ENCODE data around the gene MACROD2.
"Not testable (repeated sequence)": the region's sequence is repeated elsewhere in the genome, so short reads cannot be mapped to it uniquely, and the experiment has no call there.

Gene MACROD2

GRCh38 chr20:15977026-15977425 is 1981.7 kb downstream of the MACROD2 start:
- DNase-seq = no peak

DNA sequence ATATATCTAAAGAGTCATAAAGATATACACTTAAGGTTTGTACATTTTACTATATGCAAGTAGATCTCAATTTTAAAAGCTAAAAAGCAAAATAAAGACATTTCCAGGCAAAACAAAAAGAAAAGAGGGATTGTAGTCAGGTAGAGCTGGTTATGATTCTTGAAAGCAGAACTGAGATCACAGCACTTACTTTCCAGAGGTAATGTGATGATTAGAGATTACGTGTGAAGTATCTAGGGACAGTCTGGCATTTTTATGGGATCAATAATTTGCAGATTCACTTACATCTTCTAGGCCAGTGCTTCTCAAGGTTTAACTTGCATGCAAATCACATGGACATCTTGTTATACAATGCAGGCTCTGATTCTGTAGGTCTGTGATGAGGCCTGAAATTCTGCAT is 1982.4 kb downstream of the MACROD2 start:
- DNase-seq = no peak

DNA sequence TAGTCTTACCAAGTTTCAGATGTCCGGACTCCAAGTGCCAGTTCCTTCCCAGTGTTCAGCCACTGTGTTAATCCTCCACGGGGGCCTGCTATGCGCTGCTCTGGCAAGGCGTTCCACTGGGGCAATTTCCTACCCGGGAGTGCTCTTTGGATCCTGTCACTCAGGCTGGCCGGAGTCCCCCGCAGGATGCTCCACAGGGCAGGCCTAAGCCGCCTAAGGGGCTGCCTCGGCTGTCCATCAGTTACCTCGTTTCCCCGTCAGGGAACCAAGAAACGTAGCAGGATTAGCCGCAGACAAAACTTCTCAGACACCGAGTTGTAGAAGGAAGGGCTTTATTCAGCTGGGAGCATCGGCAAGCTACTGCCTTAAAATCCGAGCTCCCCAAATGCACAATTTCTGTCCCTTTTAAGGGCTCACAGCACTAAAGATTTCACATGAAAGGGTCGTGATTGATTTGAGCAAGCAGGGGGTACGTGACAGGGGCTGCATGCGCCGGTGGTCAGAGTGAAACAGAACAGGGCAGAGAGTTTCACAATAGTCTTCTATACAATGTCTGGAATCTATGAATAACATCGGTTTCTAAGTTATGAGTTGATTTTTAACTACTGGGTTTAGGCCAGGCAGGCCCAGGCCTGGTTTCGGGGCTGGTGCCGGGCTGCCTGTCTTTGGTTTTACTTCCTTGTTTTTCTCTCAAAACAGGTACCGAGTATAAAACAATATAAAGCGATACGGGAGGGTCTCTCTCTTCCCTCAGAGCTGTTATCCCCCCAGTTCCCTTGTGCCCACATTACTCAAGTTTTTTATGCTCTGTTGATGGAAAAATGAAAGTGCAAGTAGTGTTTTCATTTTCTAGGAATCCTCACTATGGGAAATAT is 1990.4 kb downstream of the MACROD2 start:
- DNase-seq = not testable (repeated sequence)

GRCh38 chr20:15986690-15987089 is 1991.4 kb downstream of the MACROD2 start:
- DNase-seq = no peak

GRCh38 chr20:15991279-15991678 is 1996.0 kb downstream of the MACROD2 start:
- DNase-seq = no peak

GRCh38 chr20:15992564-15992963 is 1997.2 kb downstream of the MACROD2 start:
- DNase-seq = no peak

- no peak for DNase-seq
Measured at GRCh38 chr20:16000112-16000511, 2004.8 kb downstream of the MACROD2 start.

GRCh38 chr20:16001286-16001685 is 2006.0 kb downstream of the MACROD2 start:
- no peak for DNase-seq

- DNase-seq = no peak
Measured at GRCh38 chr20:16003310-16003709, 2008.0 kb downstream of the MACROD2 start.

DNA sequence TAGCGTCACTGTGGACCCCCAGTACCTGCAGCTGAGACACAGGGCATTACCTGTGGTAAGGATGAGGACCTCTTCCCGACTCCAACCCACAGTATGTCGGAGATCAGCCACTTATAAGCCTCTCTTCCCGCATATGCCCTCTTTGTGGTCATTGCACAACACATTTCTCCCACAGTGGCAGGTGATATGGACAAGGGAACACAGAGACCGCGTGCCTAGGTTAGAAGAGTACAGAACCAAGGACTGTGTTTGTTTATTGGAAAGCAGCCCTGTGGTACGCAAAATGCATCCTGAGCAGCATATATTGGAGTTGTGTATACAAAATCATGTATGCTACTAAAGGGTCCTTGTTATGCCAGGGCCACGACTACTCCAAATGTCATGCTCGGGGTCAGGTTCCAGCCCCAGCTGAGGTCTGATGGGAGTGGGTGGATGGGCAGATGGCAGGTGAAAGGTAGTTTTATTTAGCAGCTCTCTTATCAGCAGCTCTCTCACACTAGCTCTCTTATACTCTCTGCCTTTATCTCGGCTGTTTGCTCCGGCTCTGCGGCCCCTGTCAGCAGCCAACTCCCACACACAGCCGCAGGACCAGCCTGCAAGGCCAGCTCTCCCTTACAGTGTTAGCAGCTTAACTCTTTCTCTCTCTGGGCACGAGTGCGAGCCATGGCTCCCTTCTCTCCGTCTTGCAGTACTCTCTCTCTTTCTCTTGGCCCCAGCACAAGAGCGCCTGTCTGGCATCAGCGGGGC is 2009.0 kb downstream of the MACROD2 start:
- no peak for DNase-seq

GRCh38 chr20:16005021-16005914 is 2010.0 kb downstream of the MACROD2 start:
- DNase-seq = no peak

DNA sequence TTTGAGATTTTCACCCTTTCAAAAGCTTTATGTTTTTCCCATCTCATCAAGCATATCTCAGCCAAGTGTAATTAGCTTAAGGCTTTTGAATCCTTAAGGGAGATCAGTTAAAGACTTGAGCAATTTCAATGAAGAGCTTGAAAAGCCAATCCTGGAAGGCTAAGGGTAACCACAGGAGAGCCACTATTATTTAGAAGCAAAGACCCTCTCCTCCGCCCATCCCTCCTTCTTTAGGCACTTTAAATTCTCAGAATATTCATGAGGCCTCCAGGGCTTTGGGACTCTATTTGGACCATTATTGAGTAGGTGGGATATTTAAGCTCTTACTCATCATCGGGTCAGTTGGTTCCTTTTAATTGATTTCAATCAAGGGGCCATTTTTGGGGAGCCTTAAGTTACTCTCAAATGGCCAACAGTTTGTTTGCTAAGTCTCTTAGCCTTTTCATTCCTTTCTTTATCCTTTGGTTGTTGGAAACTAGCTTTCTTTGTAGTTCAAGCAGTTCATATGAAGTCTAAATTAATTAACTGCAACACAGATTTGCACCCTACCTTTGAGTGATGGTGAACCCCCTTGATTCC is 2010.7 kb downstream of the MACROD2 start:
- DNase-seq = no peak

DNA sequence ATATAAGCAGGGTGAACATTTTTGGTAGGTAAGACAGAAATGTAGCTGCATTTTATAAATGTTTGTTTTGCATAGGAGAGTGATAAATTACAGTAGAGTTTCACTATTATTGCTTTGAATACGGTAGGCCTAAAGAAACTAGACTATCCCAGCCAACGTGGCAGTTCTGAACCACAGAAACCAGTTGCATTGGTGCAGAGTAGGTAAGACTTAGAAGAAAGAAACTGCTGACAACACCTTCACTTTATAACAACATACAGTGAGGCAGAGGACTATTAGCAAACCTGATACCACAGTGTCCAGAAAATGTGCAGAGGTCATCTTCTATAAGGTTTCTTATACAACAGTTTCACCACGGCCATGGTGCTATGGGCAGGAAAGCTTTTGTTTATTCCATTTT is 2011.8 kb downstream of the MACROD2 start:
- DNase-seq = no peak

- DNase-seq = no peak
Measured at GRCh38 chr20:16007962-16008361, 2012.6 kb downstream of the MACROD2 start.

DNA sequence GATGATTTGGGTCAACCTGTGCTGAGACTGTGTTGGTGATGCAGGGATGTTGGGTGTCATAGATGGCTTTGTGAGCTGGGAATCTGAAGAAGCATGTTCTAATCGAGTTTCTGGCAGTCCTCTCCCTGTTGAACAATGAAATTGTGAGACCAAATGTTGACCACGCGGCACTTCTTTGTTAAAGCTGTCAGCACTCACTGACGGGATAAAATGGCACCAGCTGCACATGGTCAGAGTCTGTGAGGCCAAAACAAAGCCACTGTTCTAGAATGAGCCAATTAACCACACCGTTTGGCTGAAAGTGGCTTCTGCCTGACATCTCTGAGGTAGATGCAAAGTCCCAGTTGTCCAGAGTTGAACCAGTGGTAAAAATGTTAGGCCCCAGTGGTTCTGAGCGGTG is 2015.7 kb downstream of the MACROD2 start:
- DNase-seq = no peak

DNA sequence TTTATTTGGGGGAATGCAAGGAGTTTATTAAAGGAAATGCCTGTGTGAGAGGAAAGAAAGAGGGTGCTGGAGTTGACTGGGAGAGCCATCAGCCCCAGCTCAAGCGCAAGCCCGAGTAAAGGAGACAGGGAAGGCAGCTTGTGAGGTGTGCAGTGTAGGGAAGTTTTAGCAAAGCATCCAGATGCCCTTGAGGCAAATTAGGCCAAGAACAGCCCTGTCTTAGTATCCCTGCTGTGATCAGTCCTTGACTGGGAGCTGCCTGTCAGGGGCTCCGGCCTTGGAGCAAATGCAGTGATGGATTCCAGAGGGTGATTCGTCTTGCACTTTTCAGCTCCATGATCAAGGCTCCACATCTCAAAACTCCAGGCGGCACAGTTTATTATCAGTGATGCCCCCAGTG is 2016.2 kb downstream of the MACROD2 start:
- no peak for DNase-seq

DNA sequence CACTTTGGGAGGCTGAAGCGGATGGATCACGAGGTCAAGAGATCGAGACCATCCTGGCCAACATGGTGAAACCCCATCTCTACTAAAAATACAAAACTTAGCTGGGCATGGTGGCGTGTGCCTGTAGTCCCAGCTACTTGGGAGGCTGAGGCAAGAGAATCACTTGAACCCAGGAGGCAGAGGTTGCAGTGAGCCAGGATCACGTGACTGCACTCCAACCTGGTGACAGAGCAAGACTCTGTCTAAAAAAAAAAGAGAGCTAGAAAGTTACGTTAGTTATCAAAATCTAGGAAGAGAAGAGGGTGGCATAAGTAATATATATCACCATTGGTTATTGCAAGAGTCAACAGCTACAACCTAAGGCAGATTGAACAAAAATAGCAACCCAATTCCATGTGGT is 2017.6 kb downstream of the MACROD2 start:
- DNase-seq = not testable (repeated sequence)

DNA sequence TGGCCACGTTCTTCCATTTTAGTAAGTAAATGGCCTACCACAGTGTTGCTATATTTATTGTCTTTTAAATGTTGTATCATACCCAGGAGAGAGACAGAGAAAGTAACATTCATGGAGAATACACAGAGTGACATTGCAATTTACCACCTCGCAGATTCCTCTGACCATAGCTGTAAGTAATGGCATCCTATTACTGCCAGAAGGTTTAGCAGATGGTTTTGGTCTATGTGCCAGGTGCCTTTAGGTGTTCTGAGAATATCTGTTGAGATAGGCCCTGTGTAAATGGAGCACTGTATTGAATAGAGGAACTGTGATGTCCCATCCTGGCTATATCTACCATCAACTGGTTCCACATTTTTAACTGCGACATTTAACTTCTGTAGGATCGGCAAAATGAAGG is 2018.3 kb downstream of the MACROD2 start:
- DNase-seq = no peak

DNA sequence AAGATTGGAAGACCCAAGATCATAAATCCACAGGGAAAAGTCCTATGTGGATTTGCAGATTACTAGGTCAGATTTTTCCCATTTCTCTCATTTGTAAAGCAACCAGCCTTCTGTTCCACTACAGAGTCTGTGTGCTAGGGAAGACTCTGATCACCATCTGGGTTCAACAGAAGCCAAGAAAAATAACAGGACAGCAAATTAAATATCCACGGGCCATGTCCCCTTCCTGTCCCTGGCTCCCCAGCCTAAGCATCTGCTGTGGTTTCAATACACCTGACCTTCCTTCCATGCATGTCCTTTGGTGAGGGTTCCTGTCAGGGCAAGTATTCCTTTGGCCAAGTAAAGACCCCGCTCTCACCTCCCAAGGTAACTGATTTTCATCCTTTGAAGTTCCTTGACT is 2019.1 kb downstream of the MACROD2 start:
- no peak for DNase-seq

DNA sequence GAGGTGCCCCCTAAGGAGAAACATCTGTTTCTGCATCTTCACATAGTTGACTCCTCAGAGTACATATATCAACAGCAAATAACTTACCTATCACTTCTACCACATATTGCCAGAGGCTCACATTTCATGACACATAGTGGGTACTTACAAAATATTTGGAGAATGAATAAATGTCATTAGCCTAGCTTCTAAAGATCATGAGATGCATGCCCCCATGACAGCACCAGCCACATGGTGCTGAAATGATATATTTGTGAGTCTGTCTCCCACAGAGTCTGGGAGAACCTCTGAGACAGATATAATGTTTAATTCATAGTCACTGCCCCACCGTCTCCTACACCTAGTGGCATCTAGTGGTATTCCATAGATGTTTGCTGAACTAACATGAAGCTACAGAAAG is 2022.3 kb downstream of the MACROD2 start:
- no peak for DNase-seq

GRCh38 chr20:16018881-16019280 is 2023.6 kb downstream of the MACROD2 start:
- no peak for DNase-seq

DNA sequence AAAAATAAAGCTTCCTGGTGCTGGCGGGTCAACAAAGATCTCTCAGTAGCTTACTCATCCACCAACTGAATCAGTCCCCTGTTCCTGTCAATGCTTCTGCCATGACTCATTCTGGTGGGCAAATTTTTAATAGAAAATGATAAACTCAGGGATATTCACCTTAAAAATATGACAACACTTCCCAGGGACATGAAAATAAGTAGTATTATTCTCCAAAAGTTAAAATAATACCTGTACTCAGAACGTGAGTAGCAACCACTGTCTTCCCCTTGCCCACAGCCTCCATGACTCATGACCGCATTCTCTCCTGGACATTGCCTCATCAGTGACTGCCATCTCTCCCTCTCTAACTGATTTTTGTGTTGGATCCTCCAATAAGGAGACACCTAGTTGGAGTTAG is 2025.7 kb downstream of the MACROD2 start:
- DNase-seq = no peak

DNA sequence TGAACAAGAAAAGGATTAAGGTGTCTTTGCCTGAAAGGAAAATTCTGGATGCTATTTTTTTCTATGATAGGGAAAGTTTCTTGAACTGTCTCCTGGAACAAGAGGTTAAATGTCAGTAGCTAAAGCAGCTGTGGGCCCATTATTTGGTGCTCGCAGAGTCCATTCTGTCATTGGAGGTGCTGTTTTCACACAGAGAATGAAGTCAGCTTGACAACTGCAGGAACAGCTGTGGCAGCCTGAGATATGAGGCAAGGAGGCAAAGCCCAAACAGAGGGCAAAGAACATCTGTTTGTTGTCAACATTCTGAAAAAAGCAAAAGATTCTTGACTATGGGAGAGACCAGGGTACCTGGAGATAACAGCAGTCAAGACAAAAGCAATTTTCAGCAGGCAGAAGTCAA is 2029.8 kb downstream of the MACROD2 start:
- no peak for DNase-seq

Data from amniotic stem cell (primary cell).